ENCODE data around the gene CLDN5.

GRCh38 chr22:19533857-19534256 is 9.6 kb upstream of the CLDN5 start:
- TF ChIP-seq CTCF (IDR thresholded peaks at IDR 0.05): no peak
- no peak for TF ChIP-seq POLR2AphosphoS5 (IDR thresholded peaks at IDR 0.05)

Data from stomach (tissue), 4 donors.